ENCODE measurements around the gene NR1D1. TPM values are rescaled to one million over a fixed set of nuclear protein-coding genes. Genes with fewer than 3 reads are reported as not detected.
A peak's percentile ranks its signal among the peaks of the same experiment; 100 is the strongest.

The NR1D1 gene
- total RNA-seq, 1 donor from 2014 or later: 34.7 TPM

DNA sequence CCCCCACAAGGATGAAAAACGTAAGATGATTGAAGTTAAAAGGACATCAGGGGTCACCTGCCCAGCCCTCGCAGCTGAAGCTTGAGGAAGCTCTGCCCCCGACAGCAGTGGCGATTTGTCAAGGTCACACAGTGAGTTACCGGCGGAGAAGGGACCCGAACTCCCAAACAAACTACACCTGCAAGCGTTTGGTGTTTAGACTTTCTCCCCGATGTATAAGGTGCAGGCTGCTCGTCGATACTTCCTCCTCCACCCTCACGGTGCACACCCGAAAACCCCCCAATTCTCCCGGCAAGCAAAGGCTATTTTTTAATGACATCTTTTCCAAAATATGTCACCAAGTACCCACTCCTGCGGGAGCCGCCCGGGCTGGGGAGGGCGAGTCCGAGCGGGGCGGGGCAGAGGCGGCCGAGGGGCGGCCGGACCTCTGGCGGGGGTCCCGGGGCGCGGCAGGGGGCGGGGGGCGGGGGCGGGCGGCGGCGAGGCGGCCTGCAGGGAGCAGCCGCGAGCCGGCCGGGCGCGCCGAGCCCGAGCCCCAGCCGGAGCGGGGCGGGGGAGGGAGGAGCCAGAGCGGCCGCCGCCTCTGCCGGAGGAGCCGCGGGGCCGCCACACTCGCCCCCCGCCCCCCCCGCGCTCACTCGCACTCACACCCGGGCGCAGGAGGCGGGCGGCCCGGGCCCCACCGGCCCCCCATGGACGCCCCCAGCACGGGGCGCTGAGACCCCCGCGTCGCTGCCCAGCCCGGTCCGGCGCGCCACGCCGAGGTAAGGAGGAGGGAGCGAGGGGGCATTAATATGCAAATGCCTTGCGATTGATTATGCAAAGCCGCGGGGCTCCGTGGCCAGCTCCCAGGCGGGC is 37.8 kb downstream of the NR1D1 start, which contains the start of gene THRA:
THRA (plus strand) TSS at position 637 of the 858 bp plus-strand sequence. CDS start 11,524 bp downstream, outside the sequence.
- peak; percentile 57 for DNase-seq (ENCODE audit: low spot score)

- DNase-seq (ENCODE audit: low spot score): no peak
These were observed 38.8 kb downstream of the NR1D1 start for GRCh38 chr17:40061609-40062038.

- no peak for DNase-seq (ENCODE audit: low spot score)
These were observed 39.3 kb downstream of the NR1D1 start for GRCh38 chr17:40060887-40061608.

DNA sequence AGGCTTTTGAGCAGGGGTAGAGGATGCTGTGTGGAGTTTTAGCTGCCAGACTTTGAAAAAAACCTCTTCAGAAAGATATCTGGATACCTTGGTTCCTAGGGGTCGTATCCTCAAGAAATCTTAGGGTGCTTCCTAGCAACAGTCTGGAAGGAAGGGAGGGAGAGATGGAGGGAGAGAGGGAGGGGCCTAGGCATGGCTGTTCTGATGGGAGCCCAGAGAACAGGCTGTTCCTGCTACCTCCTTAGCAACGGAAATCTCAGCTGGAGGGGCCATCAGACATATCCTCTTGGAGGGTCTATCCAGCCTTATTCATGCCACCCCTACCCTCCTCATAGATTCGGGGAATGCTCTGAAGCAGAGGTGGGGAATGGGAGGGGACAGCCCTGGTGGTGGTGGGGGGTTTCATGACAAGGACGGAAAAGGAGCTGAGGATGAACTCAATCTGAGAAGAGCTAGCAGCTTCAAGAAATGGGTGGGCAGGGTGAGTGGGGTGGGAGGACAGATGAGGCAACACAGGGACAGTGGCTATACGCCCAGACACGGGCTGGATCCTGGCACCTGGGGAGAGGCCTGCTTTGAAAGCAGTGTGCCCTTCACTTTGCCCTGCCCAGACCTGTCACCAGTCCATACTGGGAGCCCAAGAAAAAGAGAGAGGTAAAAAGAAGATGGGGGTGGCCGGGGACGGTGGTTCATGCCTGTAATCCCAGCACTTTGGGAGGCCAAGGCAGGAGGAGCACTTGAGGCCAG is 40.5 kb downstream of the NR1D1 start:
- no peak for DNase-seq (ENCODE audit: low spot score)

- DNase-seq (ENCODE audit: low spot score): no peak
These were observed 41.5 kb downstream of the NR1D1 start for GRCh38 chr17:40058865-40059264.

DNA sequence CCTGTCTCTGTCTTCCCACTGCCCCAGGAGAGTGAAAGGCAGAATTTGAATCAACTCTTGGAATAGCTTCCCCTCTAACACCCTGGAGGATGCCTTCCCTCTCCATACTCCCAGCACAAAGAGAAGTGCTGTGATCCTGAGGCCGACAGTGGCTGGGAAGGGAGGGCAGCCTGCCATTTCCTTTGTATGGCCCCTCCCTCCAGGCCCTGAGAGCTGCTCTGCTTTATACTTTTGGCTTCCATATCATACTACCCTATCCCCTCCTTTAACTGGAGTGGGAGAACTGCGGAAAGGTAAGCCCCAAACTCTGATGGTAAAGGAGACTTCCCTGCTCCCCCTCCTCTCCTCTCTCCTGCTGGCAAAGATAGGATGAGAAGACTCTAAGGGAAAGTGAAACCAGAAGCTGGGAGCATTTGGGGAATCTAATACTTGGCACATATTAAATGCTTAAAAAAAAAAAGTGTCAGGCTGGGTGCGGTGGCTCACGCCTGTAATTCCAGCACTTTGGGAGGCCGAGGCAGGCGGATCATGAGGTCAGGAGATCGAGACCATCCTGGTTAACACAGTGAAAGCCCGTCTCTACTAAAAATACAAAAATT is 42.1 kb downstream of the NR1D1 start:
- DNase-seq (ENCODE audit: low spot score): no peak

DNA sequence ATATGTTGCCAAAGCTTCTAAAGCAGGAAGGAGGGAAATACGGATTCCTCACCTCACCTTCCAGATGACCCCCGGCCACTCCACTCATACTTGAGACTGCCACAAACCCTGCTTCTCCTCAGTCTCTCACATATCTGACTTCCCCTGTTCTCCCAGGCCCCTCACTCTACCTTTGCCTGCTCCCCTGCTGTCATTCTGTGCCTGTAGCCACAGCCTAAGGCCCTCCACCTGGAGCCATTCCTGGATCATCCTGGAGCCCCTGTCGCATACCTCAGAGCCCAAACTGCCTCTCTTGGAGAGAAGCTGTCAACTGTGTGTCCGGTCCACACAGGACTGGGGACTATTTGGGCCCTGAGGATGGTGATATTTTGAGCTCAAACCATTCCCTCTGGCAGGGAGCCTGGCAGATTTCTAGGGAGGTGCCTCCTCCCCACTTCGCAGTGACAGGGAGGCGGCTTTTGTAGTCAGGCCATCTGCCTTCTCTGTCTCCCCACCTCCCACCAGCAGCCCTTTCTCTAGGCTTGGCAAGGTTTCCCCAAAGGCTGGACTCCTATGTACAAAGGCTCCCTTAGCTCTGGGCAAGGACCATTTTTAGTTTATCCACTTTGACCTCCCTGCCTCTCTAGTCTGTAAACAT is 43.9 kb downstream of the NR1D1 start:
- no peak for DNase-seq (ENCODE audit: low spot score)

Other genes with a start within 250 kb of the NR1D1 start
- 5.8 TPM for gene IKZF3, start 236.3 kb downstream of the NR1D1 start, total RNA-seq
- not detected for gene ZPBP2, start 232.4 kb downstream of the NR1D1 start, total RNA-seq
- gene GSDMB, start 182.0 kb downstream of the NR1D1 start, total RNA-seq: 26.9 TPM
- 73.6 TPM for gene ORMDL3, start 173.0 kb downstream of the NR1D1 start, total RNA-seq
- gene LRRC3C, start 172.9 kb downstream of the NR1D1 start, total RNA-seq: not detected
- not detected for gene GSDMA, start 137.6 kb downstream of the NR1D1 start, total RNA-seq
- gene PSMD3, start 119.8 kb downstream of the NR1D1 start, total RNA-seq: 69.5 TPM
- not detected for gene CSF3, start 85.1 kb downstream of the NR1D1 start, total RNA-seq
- gene MED24, start 46.2 kb downstream of the NR1D1 start, total RNA-seq: 74.2 TPM
- 78.7 TPM for gene THRA, start 37.6 kb downstream of the NR1D1 start, total RNA-seq
- gene MSL1, start 21.4 kb upstream of the NR1D1 start, total RNA-seq: 90.9 TPM
- gene CASC3, start 39.9 kb upstream of the NR1D1 start, total RNA-seq: 78.5 TPM
- 77.2 TPM for gene RAPGEFL1, start 76.9 kb upstream of the NR1D1 start, total RNA-seq
- 64.1 TPM for gene WIPF2, start 118.7 kb upstream of the NR1D1 start, total RNA-seq
- 6.8 TPM for gene CDC6, start 187.3 kb upstream of the NR1D1 start, total RNA-seq
- 39.4 TPM for gene RARA, start 208.6 kb upstream of the NR1D1 start, total RNA-seq

Data from mucosa of gallbladder (tissue), 1 donor.